ENCODE data around the gene NID1. TPM values are rescaled to one million over a fixed set of nuclear protein-coding genes. Genes with fewer than 3 reads are reported as not detected.

NID1 gene
- total RNA-seq, 1 donor from 2014 or later, result 45.0 TPM

DNA sequence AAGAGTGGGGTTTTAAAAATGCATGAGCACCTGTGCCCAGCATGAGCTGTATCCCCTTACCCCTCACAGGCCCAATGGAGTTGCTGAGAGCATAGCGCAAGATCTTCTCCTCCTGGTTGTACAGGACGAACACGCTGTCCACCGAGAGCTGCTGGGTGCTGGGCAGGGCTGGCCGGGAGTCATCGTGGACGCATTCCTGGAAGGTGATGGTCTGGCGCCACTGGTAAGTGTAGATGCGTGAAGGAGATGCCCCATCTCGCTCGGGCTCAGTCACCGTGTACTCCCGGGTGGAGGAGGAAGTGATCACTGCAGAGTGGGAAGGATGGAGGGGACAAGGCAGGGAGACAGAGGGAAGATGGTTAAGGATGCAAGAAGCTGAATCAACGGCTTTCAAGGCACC lies 39.1 kb downstream of the NID1 start:
- Mint-ChIP-seq H3K4me3 (no peak overlapping the region), H3K36me3 (peaks cover 6% of the 10 kb centered on the region), H3K4me1 (peaks cover 7% of the 10 kb centered on the region), H3K9me3 (no peaks in the 10 kb centered on the region), H3K27me3 (ENCODE audit: low read depth) (no peaks in the 10 kb centered on the region), H3K27ac (no peak overlapping the region)
- no peak for DNase-seq (ENCODE audit: low spot score in 2 of 2, unreplicated experiment in 2 of 2)
- TF ChIP-seq, protein P1, sequence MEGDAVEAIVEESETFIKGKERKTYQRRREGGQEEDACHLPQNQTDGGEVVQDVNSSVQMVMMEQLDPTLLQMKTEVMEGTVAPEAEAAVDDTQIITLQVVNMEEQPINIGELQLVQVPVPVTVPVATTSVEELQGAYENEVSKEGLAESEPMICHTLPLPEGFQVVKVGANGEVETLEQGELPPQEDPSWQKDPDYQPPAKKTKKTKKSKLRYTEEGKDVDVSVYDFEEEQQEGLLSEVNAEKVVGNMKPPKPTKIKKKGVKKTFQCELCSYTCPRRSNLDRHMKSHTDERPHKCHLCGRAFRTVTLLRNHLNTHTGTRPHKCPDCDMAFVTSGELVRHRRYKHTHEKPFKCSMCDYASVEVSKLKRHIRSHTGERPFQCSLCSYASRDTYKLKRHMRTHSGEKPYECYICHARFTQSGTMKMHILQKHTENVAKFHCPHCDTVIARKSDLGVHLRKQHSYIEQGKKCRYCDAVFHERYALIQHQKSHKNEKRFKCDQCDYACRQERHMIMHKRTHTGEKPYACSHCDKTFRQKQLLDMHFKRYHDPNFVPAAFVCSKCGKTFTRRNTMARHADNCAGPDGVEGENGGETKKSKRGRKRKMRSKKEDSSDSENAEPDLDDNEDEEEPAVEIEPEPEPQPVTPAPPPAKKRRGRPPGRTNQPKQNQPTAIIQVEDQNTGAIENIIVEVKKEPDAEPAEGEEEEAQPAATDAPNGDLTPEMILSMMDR (IDR thresholded peaks at IDR 0.05; ENCODE audit: unreplicated experiment), result no peak

DNA sequence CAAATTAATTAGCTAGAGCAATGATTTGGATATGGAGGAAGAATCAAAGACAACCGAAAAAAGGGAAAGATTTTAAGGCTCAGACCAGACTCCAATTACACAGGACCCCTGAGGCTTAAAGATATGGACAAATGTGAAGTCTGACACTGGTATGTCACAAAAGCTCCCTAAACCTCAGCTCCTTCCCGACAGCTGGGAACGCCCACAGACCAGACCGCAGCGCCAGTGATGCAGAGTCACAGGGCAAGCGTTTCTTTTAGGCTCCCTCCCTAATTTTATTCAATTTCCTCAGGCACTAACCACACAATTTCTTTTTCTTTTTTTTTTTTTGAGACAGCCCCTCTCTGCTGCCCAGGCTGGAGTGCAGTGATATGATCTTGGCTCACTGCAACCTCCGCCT lies 40.2 kb downstream of the NID1 start:
- peaks cover 6% of the 10 kb centered on the region for H3K36me3 Mint-ChIP-seq
- H3K27ac Mint-ChIP-seq, result no peak overlapping the region

DNA sequence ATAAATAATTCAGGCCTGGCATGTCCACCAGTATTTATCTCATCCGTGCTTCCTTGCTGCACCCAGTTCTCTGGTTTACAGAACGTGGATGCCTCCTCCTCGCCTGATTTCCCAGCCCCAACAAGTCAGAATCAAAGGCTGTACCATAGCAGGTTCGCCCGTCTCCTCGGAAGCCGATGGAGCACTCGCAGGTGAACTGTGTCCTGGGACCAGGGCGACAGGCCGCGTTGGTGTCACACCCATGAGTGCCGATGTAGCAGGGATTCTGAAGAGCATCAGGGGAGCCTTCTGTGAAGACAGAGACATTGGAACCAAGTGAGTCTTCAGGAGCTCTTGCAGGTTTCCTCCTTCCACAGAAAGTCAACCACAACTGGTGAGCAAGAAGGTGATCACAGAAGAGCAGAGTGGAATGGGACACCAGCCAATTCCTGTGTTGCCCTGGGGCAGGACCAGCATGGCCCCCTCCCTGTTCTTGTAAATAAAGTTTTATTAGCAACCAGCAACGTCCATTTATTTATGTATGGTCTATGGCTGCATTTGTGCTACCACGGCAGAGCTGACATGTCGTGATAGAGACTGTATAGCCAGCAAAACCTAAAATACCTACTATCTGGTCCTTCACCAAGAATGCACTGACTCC lies 40.8 kb downstream of the NID1 start:
- TF ChIP-seq, protein P1 (IDR thresholded peaks at IDR 0.05; ENCODE audit: unreplicated experiment), result no peak
- H3K27me3 Mint-ChIP-seq (ENCODE audit: low read depth), result no peaks in the 10 kb centered on the region
- no peak overlapping the region for H3K27ac Mint-ChIP-seq
- H3K4me3 Mint-ChIP-seq, result no peak overlapping the region
- no peak for DNase-seq (ENCODE audit: low spot score in 2 of 2, unreplicated experiment in 2 of 2)
- H3K9me3 Mint-ChIP-seq, result no peaks in the 10 kb centered on the region
- peaks cover 6% of the 10 kb centered on the region for H3K36me3 Mint-ChIP-seq
- H3K4me1 Mint-ChIP-seq, result peaks cover 4% of the 10 kb centered on the region

More for the DNA sequence above, 40.2 kb downstream of the NID1 start:
- no peak overlapping the region for H3K4me3 Mint-ChIP-seq
- H3K27me3 Mint-ChIP-seq (ENCODE audit: low read depth), result no peaks in the 10 kb centered on the region
- TF ChIP-seq, protein P1 (IDR thresholded peaks at IDR 0.05; ENCODE audit: unreplicated experiment), result no peak
- no peaks in the 10 kb centered on the region for H3K4me1 Mint-ChIP-seq
- no peaks in the 10 kb centered on the region for H3K9me3 Mint-ChIP-seq
- DNase-seq (ENCODE audit: low spot score in 2 of 2, unreplicated experiment in 2 of 2), result no peak

DNA sequence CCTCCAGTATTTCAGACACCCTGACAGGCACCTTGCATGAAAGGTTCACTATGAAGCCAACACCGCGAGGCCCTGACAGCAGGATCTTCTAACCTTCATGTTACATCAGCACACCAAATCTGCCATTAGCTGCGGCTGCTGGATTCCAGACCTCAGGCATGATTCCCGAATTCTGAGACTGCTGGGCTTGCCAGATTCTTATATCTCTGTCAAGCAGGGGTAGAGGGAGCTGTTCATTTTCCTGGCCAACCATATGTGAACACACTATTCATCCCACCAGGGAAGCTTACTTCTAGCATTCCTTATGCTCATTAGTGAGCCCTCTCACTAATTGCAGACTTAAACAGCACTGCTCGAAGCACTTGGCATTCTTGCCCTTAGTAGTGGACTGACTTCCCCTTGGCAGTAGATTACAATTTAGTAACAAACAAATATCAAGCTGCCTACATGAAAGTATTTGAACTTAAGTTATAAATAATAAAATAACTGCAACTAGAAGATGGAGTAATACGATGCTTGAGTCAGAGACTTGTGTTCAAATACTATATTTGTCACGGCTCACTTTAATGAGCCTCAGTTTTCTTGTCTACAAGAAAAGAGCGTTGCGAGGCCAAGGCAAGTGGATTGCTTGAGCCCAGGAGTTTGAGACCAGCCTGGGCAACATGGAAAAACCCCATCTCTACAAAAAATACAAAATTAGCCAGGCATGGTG lies 43.3 kb downstream of the NID1 start:
- no peak overlapping the region for H3K27ac Mint-ChIP-seq
- no peak overlapping the region for H3K4me3 Mint-ChIP-seq
- TF ChIP-seq, protein P1 (IDR thresholded peaks at IDR 0.05; ENCODE audit: unreplicated experiment), result no peak
- H3K4me1 Mint-ChIP-seq, result peaks cover 8% of the 10 kb centered on the region
- H3K9me3 Mint-ChIP-seq, result no peaks in the 10 kb centered on the region
- no peaks in the 10 kb centered on the region for H3K27me3 Mint-ChIP-seq (ENCODE audit: low read depth)
- no peak for DNase-seq (ENCODE audit: low spot score in 2 of 2, unreplicated experiment in 2 of 2)
- peaks cover 6% of the 10 kb centered on the region for H3K36me3 Mint-ChIP-seq

DNA sequence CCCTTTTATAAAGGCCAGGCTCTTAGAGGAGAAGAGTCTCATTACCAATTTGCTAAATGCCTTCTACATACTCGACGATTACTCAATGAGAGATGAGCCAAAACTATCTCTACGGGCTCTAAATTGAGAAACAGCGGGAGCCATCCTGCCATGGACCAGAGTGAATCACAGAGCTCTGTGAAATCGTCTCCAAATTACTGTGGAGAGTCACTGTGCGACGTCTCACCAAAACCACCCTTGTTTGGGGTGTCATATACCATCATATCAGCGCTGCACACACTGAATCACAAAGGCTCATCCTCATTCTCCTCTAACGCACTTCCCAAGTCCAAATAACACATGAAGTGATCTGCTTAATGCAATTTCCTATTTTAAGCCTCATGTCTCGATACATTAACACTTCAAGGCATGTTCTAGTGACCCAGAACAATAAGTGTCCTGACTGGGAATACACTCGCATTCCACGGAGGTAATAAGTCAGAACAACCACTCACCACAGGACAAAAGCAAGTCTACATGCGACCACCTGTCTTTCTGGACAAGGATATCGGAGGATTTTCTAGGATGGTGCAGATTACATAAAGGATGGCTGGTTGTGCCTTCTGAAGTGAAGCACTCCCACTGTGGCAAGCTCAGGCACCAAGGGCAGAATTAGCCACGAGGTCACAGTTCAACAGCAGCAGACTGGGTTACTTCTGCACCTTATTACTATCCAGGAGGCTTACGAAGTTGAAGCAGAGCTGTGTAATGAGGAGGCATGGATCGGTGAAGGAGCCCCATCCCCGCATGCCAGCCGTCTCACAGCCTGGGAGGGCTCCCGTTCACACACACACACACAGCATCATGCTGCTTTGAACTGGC lies 44.3 kb downstream of the NID1 start:
- Mint-ChIP-seq H3K36me3 (peaks cover 6% of the 10 kb centered on the region), H3K27me3 (ENCODE audit: low read depth) (no peaks in the 10 kb centered on the region), H3K4me3 (no peak overlapping the region), H3K27ac (no peak overlapping the region), H3K4me1 (peaks cover 8% of the 10 kb centered on the region), H3K9me3 (no peaks in the 10 kb centered on the region)
- DNase-seq (ENCODE audit: low spot score in 2 of 2, unreplicated experiment in 2 of 2), result no peak
- TF ChIP-seq, protein P1 (IDR thresholded peaks at IDR 0.05; ENCODE audit: unreplicated experiment), result no peak

All from mesothelial cell of epicardium (in vitro differentiated cells).